Breast epithelium (tissue), 3 donors: ENCODE data around the gene RTN1.

Experiments
- POLR2A ChIP-seq: fragments of 450-650 bp; IDR thresholded peaks from one replicate; pipeline ENCODE4 v1.6.1; 2016; ENCODE audit warnings: antibody characterized with exemption, mild to moderate bottlenecking, moderate library complexity
- POLR2AphosphoS5 ChIP-seq, 3 donors: sonication (generic); formaldehyde crosslinking; IDR thresholded peaks; one replicate each; pipeline ENCODE4 v1.6.1; 2017; ENCODE audit warnings: antibody characterized with exemption in 3 of 3
- TF ChIP-seq, protein P1 (sequence below), 3 donors: fragments of 450-650 bp; IDR thresholded peaks; one replicate each; pipeline ENCODE4 v1.5.1; 2016 to 2017; ENCODE audit warnings: antibody characterized with exemption in 3 of 3, mild to moderate bottlenecking in 3 of 3, moderate library complexity in 3 of 3

DNA sequence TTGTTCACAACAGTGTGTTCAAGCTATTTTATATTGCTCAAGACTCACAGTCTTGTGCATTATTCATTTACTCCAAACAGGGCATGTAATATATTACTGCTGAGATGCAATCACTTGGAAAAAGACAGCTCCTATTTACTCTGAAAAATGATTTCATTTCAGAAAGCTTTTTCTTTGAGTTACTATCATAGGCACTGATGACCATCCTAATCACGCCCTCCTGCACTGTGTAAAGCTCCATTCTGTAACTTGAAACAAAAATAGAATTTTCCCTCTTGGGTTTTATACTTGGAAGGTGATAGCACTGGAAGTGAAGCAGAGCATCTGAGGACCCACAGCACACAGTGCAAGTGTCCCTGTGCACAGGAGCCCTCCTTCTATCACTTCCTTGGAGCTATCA, 55.6 kb downstream of the RTN1 start:
- TF ChIP-seq POLR2AphosphoS5 (IDR thresholded peaks at IDR 0.05) (no peak), POLR2A (no peak)
- TF ChIP-seq, protein P1, sequence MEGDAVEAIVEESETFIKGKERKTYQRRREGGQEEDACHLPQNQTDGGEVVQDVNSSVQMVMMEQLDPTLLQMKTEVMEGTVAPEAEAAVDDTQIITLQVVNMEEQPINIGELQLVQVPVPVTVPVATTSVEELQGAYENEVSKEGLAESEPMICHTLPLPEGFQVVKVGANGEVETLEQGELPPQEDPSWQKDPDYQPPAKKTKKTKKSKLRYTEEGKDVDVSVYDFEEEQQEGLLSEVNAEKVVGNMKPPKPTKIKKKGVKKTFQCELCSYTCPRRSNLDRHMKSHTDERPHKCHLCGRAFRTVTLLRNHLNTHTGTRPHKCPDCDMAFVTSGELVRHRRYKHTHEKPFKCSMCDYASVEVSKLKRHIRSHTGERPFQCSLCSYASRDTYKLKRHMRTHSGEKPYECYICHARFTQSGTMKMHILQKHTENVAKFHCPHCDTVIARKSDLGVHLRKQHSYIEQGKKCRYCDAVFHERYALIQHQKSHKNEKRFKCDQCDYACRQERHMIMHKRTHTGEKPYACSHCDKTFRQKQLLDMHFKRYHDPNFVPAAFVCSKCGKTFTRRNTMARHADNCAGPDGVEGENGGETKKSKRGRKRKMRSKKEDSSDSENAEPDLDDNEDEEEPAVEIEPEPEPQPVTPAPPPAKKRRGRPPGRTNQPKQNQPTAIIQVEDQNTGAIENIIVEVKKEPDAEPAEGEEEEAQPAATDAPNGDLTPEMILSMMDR (IDR thresholded peaks at IDR 0.05) = no peak
